Measurements from ENCODE around the gene SLC1A5.

Gene SLC1A5

DNA sequence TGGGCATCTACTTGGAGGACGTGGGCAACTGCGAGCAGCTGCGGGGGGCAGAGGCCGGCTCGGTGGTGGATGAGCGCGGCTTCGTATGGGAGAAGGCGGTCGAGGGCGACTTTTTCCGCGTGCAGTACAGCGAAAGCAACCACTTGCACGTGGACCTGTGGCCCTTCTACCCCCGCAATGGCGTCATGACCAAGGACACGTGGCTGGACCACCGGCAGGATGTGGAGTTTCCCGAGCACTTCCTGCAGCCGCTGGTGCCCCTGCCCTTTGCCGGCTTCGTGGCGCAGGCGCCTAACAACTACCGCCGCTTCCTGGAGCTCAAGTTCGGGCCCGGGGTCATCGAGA lies 31.9 kb downstream of the SLC1A5 start:
- TF ChIP-seq, protein P1, sequence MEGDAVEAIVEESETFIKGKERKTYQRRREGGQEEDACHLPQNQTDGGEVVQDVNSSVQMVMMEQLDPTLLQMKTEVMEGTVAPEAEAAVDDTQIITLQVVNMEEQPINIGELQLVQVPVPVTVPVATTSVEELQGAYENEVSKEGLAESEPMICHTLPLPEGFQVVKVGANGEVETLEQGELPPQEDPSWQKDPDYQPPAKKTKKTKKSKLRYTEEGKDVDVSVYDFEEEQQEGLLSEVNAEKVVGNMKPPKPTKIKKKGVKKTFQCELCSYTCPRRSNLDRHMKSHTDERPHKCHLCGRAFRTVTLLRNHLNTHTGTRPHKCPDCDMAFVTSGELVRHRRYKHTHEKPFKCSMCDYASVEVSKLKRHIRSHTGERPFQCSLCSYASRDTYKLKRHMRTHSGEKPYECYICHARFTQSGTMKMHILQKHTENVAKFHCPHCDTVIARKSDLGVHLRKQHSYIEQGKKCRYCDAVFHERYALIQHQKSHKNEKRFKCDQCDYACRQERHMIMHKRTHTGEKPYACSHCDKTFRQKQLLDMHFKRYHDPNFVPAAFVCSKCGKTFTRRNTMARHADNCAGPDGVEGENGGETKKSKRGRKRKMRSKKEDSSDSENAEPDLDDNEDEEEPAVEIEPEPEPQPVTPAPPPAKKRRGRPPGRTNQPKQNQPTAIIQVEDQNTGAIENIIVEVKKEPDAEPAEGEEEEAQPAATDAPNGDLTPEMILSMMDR (conservative IDR thresholded peaks at IDR 0.05; ENCODE audit: low read depth) = no peak
- CTCF ChIA-PET = interaction anchor here (0.6 to 2.6 kb wide), 2 partner anchors 85 to 362 kb away, joined by 5 to 52 read pairs; no protein-coding TSS in a partner anchor
- DNase-seq (ENCODE audit: low spot score) = no peak
- POLR2A ChIA-PET (ENCODE audit: low non-redundant PET) = no interaction called here
- H3K27ac ChIP-seq = peak overlapping the region; percentile 98; the same call in 1 of the 2 replicates

DNA sequence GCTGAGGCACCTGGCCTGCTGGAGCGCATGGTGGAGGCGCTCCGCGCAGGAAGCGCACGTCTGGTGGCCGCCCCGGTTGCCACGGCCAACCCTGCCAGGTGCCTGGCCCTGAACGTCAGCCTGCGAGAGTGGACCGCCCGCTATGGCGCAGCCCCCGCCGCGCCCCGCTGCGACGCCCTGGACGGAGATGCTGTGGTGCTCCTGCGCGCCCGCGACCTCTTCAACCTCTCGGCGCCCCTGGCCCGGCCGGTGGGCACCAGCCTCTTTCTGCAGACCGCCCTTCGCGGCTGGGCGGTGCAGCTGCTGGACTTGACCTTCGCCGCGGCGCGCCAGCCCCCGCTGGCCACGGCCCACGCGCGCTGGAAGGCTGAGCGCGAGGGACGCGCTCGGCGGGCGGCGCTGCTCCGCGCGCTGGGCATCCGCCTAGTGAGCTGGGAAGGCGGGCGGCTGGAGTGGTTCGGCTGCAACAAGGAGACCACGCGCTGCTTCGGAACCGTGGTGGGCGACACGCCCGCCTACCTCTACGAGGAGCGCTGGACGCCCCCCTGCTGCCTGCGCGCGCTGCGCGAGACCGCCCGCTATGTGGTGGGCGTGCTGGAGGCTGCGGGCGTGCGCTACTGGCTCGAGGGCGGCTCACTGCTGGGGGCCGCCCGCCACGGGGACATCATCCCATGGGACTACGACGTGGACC lies 32.4 kb downstream of the SLC1A5 start:
- H3K27ac ChIP-seq = peak overlapping the region; percentile 73
- TF ChIP-seq, protein P1 (conservative IDR thresholded peaks at IDR 0.05; ENCODE audit: low read depth) = no peak
- DNase-seq (ENCODE audit: low spot score) = no peak
- ChIA-PET POLR2A (ENCODE audit: low non-redundant PET) (no interaction called here), CTCF (interaction anchor here (0.6 to 2.6 kb wide), 2 partner anchors 86 to 362 kb away, joined by 5 to 52 read pairs; no protein-coding TSS in a partner anchor)

DNA sequence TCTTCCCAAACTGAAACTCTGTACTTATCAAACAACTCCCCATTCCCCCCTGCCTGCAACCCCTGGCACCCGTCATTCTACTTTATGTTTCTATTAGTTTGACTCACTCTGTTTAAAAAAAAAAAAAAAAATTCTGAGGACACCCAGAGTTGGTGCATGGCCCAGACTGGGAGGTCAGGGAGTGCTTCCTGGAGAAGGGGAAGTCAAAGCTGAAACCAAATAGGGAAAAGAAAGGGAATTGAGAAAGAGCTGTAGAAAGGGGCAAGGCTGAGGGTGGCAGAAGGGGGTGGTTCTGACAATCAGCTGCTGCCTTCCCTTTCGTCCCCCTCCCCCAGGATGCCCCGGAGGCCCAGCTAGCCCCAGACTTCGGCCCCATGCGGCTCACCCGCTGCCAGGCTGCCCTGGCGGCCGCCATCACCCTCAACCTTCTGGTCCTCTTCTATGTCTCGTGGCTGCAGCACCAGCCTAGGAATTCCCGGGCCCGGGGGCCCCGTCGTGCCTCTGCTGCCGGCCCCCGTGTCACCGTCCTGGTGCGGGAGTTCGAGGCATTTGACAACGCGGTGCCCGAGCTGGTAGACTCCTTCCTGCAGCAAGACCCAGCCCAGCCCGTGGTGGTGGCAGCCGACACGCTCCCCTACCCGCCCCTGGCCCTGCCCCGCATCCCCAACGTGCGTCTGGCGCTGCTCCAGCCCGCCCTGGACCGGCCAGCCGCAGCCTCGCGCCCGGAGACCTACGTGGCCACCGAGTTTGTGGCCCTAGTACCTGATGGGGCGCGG lies 33.1 kb downstream of the SLC1A5 start:
- ChIA-PET POLR2A (ENCODE audit: low non-redundant PET) (interaction anchor here (0.6 to 0.7 kb wide), 2 partner anchors 33 to 1579 kb away, joined by 3 to 4 read pairs; no protein-coding TSS in a partner anchor), CTCF (interaction anchor here (0.7 kb wide), 2 partner anchors 26 to 95 kb away, joined by 4 to 10 read pairs; partner anchors contain the start of gene AP2S1)
- H3K27ac ChIP-seq = peak overlapping the region; percentile 73
- no peak for DNase-seq (ENCODE audit: low spot score)
- TF ChIP-seq, protein P1 (conservative IDR thresholded peaks at IDR 0.05; ENCODE audit: low read depth) = no peak

DNA sequence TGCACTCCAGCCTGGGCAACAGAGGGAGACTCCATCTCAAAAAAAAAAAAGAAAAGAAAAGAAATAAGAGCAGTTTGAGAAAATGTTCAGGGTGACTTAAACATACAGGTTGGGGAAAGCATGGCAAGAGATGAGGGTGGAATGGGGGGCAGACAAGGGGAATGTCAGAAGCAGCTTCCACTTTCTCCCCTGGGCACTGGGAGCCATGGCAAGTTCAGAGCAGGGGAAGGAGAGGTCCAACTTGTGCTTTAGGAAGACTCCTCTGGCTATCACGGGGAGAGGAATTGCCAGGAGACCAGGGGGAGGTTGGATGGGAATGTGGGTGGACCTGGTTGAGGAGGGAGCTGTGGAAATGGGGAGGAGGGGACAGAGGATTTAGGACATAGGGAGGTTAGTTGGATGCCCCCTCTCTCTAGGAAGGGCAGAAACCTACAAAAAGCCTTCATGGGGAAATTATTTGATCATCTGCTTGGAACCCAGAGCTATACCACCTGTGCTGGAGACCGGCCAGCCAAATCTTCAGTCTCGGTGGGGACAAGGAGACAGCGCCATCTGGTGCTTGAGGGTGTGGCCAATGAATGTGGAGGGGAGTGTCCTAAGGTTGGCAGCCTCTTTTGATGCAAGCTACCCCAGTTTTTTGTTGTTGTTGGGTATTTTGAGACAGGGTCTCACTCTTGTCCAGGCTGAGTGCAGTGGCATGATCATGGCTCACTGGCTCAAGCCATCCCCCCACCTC lies 34.8 kb downstream of the SLC1A5 start:
- peak overlapping the region; percentile 73 for H3K27ac ChIP-seq
- TF ChIP-seq, protein P1 (conservative IDR thresholded peaks at IDR 0.05; ENCODE audit: low read depth) = peak; percentile 38; the same call in 1 of the 2 replicates
- CTCF ChIA-PET = interaction anchor here (0.6 to 1.4 kb wide), 5 partner anchors 13 to 1068 kb away, joined by 3 to 6 read pairs (median 4); no protein-coding TSS in a partner anchor
- POLR2A ChIA-PET (ENCODE audit: low non-redundant PET) = interaction anchor here (0.5 kb wide), 1 partner anchor 383 kb away, joined by 9 read pairs; no protein-coding TSS in a partner anchor
- DNase-seq (ENCODE audit: low spot score) = no peak

DNA sequence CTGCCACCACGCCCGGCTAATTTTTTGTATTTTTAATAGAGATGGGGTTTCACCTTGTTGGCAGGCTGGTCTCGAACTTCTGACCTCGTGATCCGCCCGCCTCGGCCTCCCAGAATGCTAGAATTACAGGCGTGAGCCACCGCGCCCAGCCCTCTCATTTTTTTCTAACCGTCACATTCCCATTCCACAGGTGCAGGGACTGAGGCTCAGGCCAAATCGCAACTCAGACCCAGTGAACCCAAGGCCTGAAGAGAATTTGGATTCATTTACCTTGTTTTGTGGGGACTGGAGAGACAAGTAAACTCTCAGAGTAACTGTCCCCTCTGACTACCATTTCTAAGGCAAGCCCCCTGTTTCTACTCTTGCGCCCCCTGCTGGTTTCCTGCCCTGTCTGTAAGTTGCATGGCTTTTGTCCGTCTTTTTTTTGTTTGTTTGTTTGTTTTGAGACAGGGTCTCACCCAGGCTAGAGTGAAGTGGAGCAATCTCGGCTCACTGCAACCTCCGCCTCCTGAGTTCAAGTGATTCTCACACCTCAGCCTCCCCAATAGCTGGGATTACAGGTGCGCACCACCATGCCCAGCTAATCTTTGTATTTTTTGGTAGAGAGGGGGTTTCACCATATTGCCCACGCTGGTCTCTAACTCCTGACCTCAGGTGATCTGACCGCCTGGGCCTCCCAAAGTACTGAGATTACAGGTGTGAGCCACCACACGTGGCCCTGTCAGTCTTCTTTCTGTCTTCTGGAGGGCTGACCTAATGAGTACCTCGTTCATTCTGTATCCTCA lies 39.9 kb downstream of the SLC1A5 start:
- ChIA-PET CTCF (interaction anchor here (0.6 to 3.0 kb wide), 4 partner anchors 18 to 112 kb away, joined by 4 to 14 read pairs (median 5); partner anchors contain the start of gene ARHGAP35), POLR2A (ENCODE audit: low non-redundant PET) (no interaction called here)
- H3K27ac ChIP-seq = peak overlapping the region; percentile 43
- TF ChIP-seq, protein P1 (conservative IDR thresholded peaks at IDR 0.05; ENCODE audit: low read depth) = peak; percentile 69
- DNase-seq (ENCODE audit: low spot score) = no peak
